Keratinocyte (primary cell): Measurements from ENCODE around the gene TCEAL5.
"Not testable (repeated sequence)": the region's sequence is repeated elsewhere in the genome, so short reads cannot be mapped to it uniquely, and the experiment has no call there.

ENCODE experiments used
- EZH2 ChIP-seq: IDR thresholded peaks from one replicate; pipeline ENCODE4 v1.6.1; 2012; ENCODE audit warnings: inconsistent platforms, mild to moderate bottlenecking, low read length, moderate library complexity
- TF ChIP-seq, protein P1 (sequence below), 3 experiments: IDR thresholded peaks in 1 of 3; conservative IDR thresholded peaks in 1 of 3; optimal IDR thresholded peaks in 1 of 3; 2 replicates in 2 of 3; 3 replicates in 1 of 3; pipeline versions ENCODE3 to v1.5.1; 2011; ENCODE audit warnings: low read length in 3 of 3, mild to moderate bottlenecking in 3 of 3, moderate library complexity in 2 of 3, control low read depth in 1 of 3, inconsistent platforms in 1 of 3; ENCODE audit not compliant: insufficient read depth in 2 of 3; ENCODE audit errors: extremely low read depth in 1 of 3

DNA sequence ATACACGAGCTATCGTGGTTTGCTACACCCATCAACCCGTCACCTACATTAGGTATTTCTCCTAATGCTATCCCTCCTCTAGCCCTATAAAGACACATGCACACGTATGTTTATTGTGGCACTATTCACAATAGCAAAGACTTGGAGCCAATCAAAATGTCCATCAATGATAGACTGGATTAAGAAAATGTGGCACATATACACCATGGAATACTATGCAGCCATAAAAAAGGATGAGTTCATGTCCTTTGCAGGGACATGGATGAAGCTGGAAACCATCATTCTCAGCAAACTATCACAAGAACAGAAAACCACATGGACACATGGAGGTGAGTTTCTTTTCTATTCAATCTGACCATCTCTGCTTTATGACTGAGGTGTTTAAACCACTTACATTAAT is 29.1 kb upstream of the TCEAL5 start:
- TF ChIP-seq, protein P1, sequence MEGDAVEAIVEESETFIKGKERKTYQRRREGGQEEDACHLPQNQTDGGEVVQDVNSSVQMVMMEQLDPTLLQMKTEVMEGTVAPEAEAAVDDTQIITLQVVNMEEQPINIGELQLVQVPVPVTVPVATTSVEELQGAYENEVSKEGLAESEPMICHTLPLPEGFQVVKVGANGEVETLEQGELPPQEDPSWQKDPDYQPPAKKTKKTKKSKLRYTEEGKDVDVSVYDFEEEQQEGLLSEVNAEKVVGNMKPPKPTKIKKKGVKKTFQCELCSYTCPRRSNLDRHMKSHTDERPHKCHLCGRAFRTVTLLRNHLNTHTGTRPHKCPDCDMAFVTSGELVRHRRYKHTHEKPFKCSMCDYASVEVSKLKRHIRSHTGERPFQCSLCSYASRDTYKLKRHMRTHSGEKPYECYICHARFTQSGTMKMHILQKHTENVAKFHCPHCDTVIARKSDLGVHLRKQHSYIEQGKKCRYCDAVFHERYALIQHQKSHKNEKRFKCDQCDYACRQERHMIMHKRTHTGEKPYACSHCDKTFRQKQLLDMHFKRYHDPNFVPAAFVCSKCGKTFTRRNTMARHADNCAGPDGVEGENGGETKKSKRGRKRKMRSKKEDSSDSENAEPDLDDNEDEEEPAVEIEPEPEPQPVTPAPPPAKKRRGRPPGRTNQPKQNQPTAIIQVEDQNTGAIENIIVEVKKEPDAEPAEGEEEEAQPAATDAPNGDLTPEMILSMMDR (optimal IDR thresholded peaks at IDR 0.05 in 1 of 3, IDR thresholded peaks at IDR 0.05 in 1 of 3, conservative IDR thresholded peaks at IDR 0.05 in 1 of 3; ENCODE audit: extremely low read depth in 1 of 3, insufficient read depth in 2 of 3, low read length in 3 of 3) = not testable (repeated sequence)
- not testable (repeated sequence) for TF ChIP-seq EZH2
